HEK293T (cell line): ENCODE results near the gene FTCD.

Source experiments
- ARNT ChIP-seq: fragments of 450-650 bp; IDR thresholded peaks from 2 replicates; pipeline ENCODE4 v1.6.1; 2017; ENCODE audit warnings: mild to moderate bottlenecking
- BHLHE40 ChIP-seq: fragments of 450-650 bp; IDR thresholded peaks from 2 replicates; pipeline ENCODE4 v1.6.1; 2016; ENCODE audit warnings: mild to moderate bottlenecking, moderate library complexity, borderline replicate concordance
- FOXA1 ChIP-seq: fragments of 450-650 bp; IDR thresholded peaks from 2 replicates; pipeline ENCODE4 v1.6.1; 2016; ENCODE audit warnings: mild to moderate bottlenecking
- FOXM1 ChIP-seq: fragments of 450-650 bp; IDR thresholded peaks from 2 replicates; pipeline ENCODE4 v1.6.1; 2017; ENCODE audit warnings: mild to moderate bottlenecking, borderline replicate concordance
- HDGF ChIP-seq: fragments of 450-650 bp; IDR thresholded peaks from 2 replicates; pipeline ENCODE4 v1.6.1; 2017; ENCODE audit warnings: antibody characterized with exemption, borderline replicate concordance
- L3MBTL2 ChIP-seq: fragments of 450-650 bp; conservative IDR thresholded peaks from 2 replicates; pipeline ENCODE4 v1.6.1; 2016; ENCODE audit warnings: mild to moderate bottlenecking
- NFRKB ChIP-seq: fragments of 450-650 bp; IDR thresholded peaks from 2 replicates; pipeline ENCODE4 v1.6.1; 2016; ENCODE audit warnings: mild to moderate bottlenecking, moderate library complexity
- PKNOX1 ChIP-seq: fragments of 450-650 bp; IDR thresholded peaks from 2 replicates; pipeline ENCODE4 v1.6.1; 2016
- SP1 ChIP-seq: fragments of 450-650 bp; IDR thresholded peaks from 2 replicates; pipeline ENCODE4 v1.6.1; 2017
- SUZ12 ChIP-seq: fragments of 450-650 bp; IDR thresholded peaks from 2 replicates; pipeline ENCODE4 v1.6.1; 2016; ENCODE audit warnings: mild to moderate bottlenecking
- TARDBP ChIP-seq: fragments of 450-650 bp; IDR thresholded peaks from 2 replicates; pipeline ENCODE4 v1.6.1; 2016
- ZNF384 ChIP-seq: fragments of 450-650 bp; IDR thresholded peaks from 2 replicates; pipeline ENCODE4 v1.6.1; 2016

- no peak for TF ChIP-seq PKNOX1
- no peak for TF ChIP-seq ZNF384
- no peak for TF ChIP-seq TARDBP
- no peak for TF ChIP-seq FOXM1
- TF ChIP-seq SP1 = no peak
- TF ChIP-seq BHLHE40 = no peak
- TF ChIP-seq HDGF = no peak
- no peak for TF ChIP-seq FOXA1
- TF ChIP-seq L3MBTL2 = no peak
- no peak for TF ChIP-seq NFRKB
- TF ChIP-seq ARNT = no peak
- no peak for TF ChIP-seq SUZ12
Observed at GRCh38 chr21:46131588-46131837, 23.9 kb downstream of the FTCD start.
